Measurements from ENCODE around the gene MAP3K20.

Gene MAP3K20

DNA sequence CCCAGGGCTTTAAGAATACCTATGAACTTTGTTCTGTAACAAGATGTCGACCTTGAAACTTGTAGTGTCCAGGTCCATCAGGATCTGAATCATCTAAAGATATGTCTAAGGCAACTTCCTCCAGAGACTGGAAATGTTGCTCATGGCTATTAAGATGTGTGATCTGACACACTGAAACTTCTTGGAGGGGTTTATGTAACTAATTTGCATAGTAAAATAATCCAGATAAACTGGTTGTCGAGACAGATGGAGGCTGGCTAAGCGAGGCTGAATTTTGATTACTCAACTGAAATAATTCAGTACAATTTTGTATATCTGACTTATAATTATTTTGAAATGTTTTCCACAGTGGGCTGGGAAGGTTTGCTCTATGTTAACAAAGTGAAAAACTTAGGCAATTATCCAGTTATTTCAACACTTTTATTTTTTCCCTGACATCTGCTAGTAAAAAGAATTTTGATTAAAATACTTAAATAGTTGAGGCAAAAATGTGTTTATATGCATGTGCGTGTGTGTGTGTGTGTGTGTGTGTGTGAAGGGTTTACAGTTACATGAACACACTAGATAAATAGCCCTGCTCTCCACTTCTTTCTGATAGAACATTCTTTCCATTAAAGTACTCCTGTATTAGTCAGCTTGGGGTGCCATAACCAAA lies 11.4 kb upstream of the MAP3K20 start:
- no peaks in the 10 kb centered on the region for H3K4me1 ChIP-seq (ENCODE audit: control insufficient read depth, insufficient read depth, low read length, unreplicated experiment)
- no peak overlapping the region for H2AFZ ChIP-seq (ENCODE audit: low read length, unreplicated experiment)
- H3K36me3 ChIP-seq (ENCODE audit: insufficient read depth, low read length), result no peaks in the 10 kb centered on the region

DNA sequence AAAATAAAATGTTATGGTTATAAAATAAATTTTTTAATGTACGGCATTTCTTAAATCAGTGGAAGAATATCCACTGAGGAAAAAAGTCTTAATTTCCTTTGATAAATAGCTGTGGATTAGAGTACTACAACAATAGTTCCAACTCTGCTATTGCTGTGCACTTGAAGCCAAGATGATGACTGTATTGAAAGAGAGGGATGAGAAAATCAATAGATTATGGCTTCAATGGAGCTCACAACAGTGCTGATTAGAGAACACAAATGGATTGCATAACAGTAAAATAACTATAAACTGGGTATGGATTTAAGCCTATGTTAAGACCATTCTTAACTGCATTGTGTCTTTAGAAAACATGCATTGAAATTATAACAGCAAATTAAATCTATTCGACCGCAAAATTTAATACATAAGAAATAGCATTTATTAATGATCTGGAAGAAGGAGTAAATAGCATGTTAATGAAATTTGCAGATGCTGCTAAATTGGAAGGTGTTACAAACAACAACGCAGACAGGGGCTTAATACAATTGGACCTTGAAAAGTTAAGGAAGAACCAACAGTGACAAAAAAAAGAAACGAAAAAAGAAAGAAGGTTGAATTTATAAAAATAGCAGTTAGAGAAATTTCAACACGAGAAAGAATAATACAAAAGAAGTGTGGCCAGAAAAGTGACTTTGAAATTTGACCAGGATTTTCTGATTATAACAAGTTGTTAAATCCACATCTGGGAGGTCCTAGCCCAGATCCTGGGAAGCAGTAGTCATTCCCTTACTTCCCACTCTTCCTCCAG lies 8.6 kb upstream of the MAP3K20 start:
- Histone ChIP-seq H3K36me3 (ENCODE audit: insufficient read depth, low read length) (no peaks in the 10 kb centered on the region), H2AFZ (ENCODE audit: low read length, unreplicated experiment) (no peak overlapping the region), H3K4me1 (ENCODE audit: control insufficient read depth, insufficient read depth, low read length, unreplicated experiment) (no peaks in the 10 kb centered on the region), H3K4me3 (ENCODE audit: low read depth, low read length) (no peak overlapping the region), H3K27ac (ENCODE audit: low read depth, low read length) (no peak overlapping the region), H3K27me3 (ENCODE audit: insufficient read depth, low read length) (no peaks in the 10 kb centered on the region), H3K79me2 (ENCODE audit: control insufficient read depth, insufficient read depth, low read length, unreplicated experiment) (no peaks in the 10 kb centered on the region)

More for the DNA sequence above, 11.4 kb upstream of the MAP3K20 start:
- Histone ChIP-seq H3K79me2 (ENCODE audit: control insufficient read depth, insufficient read depth, low read length, unreplicated experiment) (no peaks in the 10 kb centered on the region), H3K4me3 (ENCODE audit: low read depth, low read length) (no peak overlapping the region), H3K27ac (ENCODE audit: low read depth, low read length) (no peak overlapping the region), H3K27me3 (ENCODE audit: insufficient read depth, low read length) (no peaks in the 10 kb centered on the region)

DNA sequence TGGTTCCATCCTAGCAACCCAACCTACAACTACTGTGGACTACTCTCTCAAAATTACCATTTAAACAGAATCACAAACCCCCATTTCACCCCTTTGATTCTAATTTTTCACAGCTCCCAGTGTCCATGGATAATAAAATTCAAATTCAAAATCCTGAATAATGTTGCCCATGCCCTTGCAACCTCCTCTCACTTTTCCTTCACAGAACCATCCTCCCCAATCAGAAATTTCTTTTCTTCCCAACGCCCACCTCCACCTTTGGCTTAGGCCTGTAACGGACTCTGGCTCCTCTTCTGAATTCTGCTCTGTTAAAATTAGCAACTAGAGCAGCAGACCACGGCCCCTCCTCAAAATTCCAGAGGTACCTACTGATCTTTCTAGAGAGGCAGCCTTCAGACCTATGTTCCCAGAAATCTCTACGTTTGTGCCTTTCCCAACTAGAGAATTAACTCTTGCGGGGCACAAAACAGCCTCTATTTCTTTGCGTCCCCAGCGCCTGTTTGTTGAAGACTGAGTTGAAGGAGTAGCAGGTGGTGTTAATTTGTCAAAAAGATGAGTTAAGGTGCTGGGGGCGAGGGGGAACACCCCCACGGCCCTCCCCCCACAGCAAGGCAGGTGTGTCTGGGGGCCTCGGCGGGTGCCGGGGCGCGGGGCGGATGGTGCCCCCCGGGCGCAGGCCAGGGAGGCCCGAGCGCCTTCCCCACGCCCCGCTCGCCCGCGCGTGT lies 428 bp upstream of the MAP3K20 start:
- no peaks in the 10 kb centered on the region for H3K36me3 ChIP-seq (ENCODE audit: insufficient read depth, low read length)
- peaks cover 35% of the 10 kb centered on the region for H3K4me1 ChIP-seq (ENCODE audit: control insufficient read depth, insufficient read depth, low read length, unreplicated experiment)
- H2AFZ ChIP-seq (ENCODE audit: low read length, unreplicated experiment), result peak overlapping the region; percentile 70
- H3K4me3 ChIP-seq (ENCODE audit: low read depth, low read length), result peak overlapping the region; percentile 85
- H3K27ac ChIP-seq (ENCODE audit: low read depth, low read length), result peak overlapping the region; percentile 91; the same call in 1 of the 2 replicates
- peaks cover 36% of the 10 kb centered on the region for H3K79me2 ChIP-seq (ENCODE audit: control insufficient read depth, insufficient read depth, low read length, unreplicated experiment)
- no peaks in the 10 kb centered on the region for H3K27me3 ChIP-seq (ENCODE audit: insufficient read depth, low read length)

DNA sequence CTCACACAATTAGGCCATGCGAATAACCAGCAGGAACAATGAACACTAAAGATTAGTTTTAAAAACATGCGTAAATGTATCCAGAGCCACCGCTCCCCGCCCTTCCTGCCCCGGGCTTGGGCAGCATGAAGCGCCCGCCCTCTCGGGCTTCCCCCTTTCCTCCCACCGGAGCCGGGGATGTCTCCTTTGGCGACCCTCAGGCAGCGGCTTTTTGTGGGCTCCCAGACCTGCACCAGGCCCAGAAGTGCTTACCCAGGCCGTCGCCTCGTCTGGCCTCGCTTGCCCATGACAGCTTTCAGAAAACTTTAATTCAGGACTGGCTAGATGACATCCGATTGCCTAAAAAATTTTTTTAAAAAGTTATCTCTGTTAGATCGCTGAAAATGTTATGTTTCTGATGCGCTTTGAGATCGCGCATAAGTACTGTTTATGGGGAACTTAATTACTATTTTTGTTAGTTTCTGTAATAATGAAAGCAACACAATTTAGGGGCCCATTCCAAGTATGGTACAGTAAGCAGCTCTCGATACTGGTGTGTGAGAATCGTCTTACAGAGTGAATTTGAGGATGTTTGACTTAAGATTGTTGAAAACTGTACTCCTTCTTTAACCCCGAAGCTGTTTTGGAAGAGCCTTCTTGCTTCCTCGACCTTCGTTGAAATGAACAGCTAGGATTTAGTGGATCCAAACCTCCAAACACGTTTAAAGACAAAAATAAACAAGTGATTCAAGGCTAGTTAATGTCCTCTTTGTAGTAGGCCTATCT lies 1.1 kb downstream of the MAP3K20 start:
- H3K27me3 ChIP-seq (ENCODE audit: insufficient read depth, low read length), result no peaks in the 10 kb centered on the region

DNA sequence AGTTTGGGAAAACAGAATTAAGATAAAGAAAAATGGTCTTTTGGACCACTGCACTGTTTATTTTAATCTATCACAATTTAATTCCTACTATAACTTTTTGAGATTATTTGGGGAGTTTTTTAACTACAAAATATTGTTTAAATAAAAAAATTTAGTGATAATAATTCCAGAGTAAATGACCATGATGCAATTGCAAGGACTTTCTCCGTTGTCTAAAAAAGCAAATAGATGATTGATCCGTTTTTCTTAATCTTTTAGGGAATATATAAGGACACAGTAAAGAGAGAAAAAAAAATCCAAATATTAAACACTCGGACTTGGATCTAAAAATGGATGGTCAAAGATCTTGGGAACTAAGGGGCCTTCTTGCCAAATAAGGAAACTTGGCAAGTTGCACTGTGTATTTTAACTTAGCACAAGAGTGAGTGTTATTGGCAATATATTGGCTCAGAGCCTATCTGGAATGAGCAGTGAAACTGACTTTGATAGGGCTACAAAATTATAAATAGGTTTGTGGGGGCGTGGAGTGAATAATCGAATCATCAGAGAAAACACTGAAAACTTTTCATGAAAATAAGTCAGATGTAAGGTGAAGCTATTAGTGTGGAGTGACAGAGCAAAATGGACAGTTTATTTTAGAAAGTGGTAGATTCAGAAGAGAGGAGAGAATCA lies 2.0 kb downstream of the MAP3K20 start:
- Histone ChIP-seq H3K4me3 (ENCODE audit: low read depth, low read length) (peak overlapping the region; percentile 85), H3K36me3 (ENCODE audit: insufficient read depth, low read length) (0 out of 2 replicates have a peak, but pooled peaks cover 6% of the 10 kb centered on the region), H3K27me3 (ENCODE audit: insufficient read depth, low read length) (no peaks in the 10 kb centered on the region), H2AFZ (ENCODE audit: low read length, unreplicated experiment) (no peak overlapping the region), H3K27ac (ENCODE audit: low read depth, low read length) (peak overlapping the region; percentile 91), H3K79me2 (ENCODE audit: control insufficient read depth, insufficient read depth, low read length, unreplicated experiment) (peaks cover 58% of the 10 kb centered on the region), H3K4me1 (ENCODE audit: control insufficient read depth, insufficient read depth, low read length, unreplicated experiment) (peaks cover 44% of the 10 kb centered on the region)

More for the DNA sequence above, 1.1 kb downstream of the MAP3K20 start:
- H3K79me2 ChIP-seq (ENCODE audit: control insufficient read depth, insufficient read depth, low read length, unreplicated experiment), result peaks cover 50% of the 10 kb centered on the region
- peak overlapping the region; percentile 85 for H3K4me3 ChIP-seq (ENCODE audit: low read depth, low read length)
- peaks cover 44% of the 10 kb centered on the region for H3K4me1 ChIP-seq (ENCODE audit: control insufficient read depth, insufficient read depth, low read length, unreplicated experiment)
- H3K27ac ChIP-seq (ENCODE audit: low read depth, low read length), result peak overlapping the region; percentile 91
- 0 out of 2 replicates have a peak, but pooled peaks cover 6% of the 10 kb centered on the region for H3K36me3 ChIP-seq (ENCODE audit: insufficient read depth, low read length)
- peak overlapping the region; percentile 70 for H2AFZ ChIP-seq (ENCODE audit: low read length, unreplicated experiment)

DNA sequence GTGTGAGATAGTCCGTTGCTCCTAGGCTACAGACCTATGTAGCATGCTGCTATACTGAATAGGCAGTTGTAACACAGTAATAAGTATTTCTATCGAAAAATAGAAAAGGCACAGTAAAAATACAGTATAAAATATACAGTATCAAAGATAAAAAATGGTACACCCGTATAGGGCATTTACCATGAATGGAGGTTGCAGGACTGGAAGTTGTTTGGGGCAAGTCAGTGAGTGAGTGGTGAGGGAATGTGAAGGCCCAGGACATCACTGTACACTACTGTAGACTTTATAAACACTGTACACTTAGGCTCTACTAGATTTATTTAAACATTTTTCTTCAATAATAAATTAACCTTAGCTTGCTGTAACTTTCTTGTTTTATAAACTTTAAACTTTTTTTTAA lies 3.5 kb downstream of the MAP3K20 start:
- Histone ChIP-seq H3K27ac (ENCODE audit: low read depth, low read length) (peak overlapping the region; percentile 91), H3K36me3 (ENCODE audit: insufficient read depth, low read length) (0 out of 2 replicates have a peak, but pooled peaks cover 6% of the 10 kb centered on the region), H3K4me3 (ENCODE audit: low read depth, low read length) (0 out of 2 replicates have a peak overlapping the region, but pooled peaks have one; percentile 85), H3K27me3 (ENCODE audit: insufficient read depth, low read length) (no peaks in the 10 kb centered on the region), H3K4me1 (ENCODE audit: control insufficient read depth, insufficient read depth, low read length, unreplicated experiment) (peaks cover 38% of the 10 kb centered on the region), H2AFZ (ENCODE audit: low read length, unreplicated experiment) (no peak overlapping the region), H3K79me2 (ENCODE audit: control insufficient read depth, insufficient read depth, low read length, unreplicated experiment) (peaks cover 68% of the 10 kb centered on the region)

DNA sequence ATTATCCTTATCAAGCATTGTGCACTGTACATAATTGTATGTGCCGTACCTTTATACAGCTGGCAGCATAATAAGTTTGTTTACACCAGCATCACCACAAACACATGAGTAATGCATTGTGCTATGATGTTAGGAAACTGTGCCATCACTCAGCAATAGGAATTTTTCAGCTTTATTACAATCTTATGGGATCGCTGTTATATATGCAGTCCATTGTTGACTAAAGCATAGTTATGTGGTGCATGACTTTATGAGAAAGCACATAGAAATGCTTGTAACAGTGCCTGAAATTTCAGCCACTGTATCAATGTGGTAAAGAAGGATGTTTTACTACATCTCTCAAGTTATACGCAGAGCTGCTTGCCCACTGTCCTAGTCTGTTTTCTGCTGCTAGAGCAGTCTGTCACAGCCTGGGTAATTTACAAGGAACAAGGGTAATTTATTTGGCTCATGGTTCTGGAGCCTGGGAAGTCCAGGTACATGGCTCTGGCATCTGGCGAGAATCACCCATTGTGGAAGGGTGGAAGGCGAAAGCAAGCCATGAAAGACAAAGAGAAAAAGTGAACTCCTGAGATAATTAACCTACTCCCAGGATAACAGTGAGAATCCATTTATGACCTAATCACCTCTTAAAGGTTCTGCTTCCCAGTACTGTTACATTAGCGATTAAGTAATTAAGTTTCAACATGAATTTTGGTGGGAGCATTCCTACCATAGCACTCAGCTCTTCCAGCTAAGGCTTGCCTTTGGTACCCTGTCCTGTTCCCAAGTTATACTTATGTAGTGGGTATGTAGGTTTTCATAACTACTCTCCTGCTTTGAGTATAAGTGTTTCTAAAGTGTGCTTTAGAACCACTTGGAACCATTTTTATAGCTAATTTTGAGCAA lies 4.6 kb downstream of the MAP3K20 start:
- Histone ChIP-seq H3K4me3 (ENCODE audit: low read depth, low read length) (peak overlapping the region; percentile 1; the same call in 1 of the 2 replicates), H3K4me1 (ENCODE audit: control insufficient read depth, insufficient read depth, low read length, unreplicated experiment) (peaks cover 33% of the 10 kb centered on the region), H3K79me2 (ENCODE audit: control insufficient read depth, insufficient read depth, low read length, unreplicated experiment) (peaks cover 77% of the 10 kb centered on the region), H3K27me3 (ENCODE audit: insufficient read depth, low read length) (no peaks in the 10 kb centered on the region), H3K36me3 (ENCODE audit: insufficient read depth, low read length) (0 out of 2 replicates have a peak, but pooled peaks cover 6% of the 10 kb centered on the region), H2AFZ (ENCODE audit: low read length, unreplicated experiment) (no peak overlapping the region), H3K27ac (ENCODE audit: low read depth, low read length) (peak overlapping the region; percentile 91)

DNA sequence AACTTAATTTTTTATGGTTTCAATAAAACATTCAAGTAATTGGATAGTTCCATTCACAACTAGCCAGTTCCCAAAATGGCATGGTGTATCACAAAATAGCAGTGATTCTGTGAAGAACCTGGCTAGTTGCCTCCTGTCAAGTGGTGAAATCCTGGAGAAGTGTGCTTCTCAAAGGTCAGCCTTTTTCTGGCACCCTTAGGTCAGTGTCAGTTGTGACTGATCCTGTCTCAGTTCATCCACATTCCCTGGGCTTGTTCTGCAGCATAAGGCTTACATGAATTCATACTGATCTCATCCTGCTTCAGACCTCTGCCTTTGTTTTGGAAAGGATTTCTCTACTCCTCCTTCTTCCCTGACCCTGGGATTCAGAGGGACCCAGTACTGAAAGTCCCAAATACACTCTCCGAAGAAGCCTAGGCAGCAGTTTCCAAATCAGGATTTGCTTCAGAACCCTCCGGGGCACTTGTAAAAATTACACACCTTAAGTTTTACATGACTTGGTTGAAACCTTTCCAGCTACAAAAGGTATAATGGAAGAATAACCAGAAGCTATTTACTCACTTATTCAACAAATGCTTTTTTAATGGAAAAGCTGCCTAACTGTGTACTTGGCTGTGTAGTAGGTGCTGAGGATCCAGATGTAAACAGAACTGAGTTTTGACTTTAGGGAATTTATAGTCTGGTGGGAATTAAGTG lies 11.0 kb downstream of the MAP3K20 start:
- no peaks in the 10 kb centered on the region for H3K27me3 ChIP-seq (ENCODE audit: insufficient read depth, low read length)
- peaks cover 38% of the 10 kb centered on the region for H3K4me1 ChIP-seq (ENCODE audit: control insufficient read depth, insufficient read depth, low read length, unreplicated experiment)
- H3K79me2 ChIP-seq (ENCODE audit: control insufficient read depth, insufficient read depth, low read length, unreplicated experiment), result peaks cover 79% of the 10 kb centered on the region

DNA sequence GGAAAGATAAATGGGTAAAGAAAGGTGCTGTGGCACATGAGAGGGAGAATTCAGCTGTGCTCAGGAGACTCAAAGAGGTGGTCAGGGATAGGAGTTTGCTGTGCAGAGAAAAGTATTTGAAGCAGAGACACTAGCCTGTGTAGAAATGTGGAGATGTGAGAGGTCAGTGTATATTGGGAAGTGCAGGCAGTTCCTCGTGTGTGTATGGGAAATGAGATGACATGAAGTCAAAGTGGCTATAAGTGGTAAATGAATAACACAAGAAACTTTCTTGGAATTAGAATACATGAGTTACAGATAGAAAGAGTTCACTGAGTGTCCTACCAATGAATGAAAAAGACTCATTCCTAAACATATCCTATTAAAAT lies 11.6 kb downstream of the MAP3K20 start:
- Histone ChIP-seq H3K4me3 (ENCODE audit: low read depth, low read length) (no peak overlapping the region), H2AFZ (ENCODE audit: low read length, unreplicated experiment) (no peak overlapping the region), H3K79me2 (ENCODE audit: control insufficient read depth, insufficient read depth, low read length, unreplicated experiment) (peaks cover 79% of the 10 kb centered on the region), H3K27me3 (ENCODE audit: insufficient read depth, low read length) (no peaks in the 10 kb centered on the region), H3K4me1 (ENCODE audit: control insufficient read depth, insufficient read depth, low read length, unreplicated experiment) (peaks cover 42% of the 10 kb centered on the region), H3K36me3 (ENCODE audit: insufficient read depth, low read length) (no peaks in the 10 kb centered on the region), H3K27ac (ENCODE audit: low read depth, low read length) (no peak overlapping the region)

More for the DNA sequence above, 11.0 kb downstream of the MAP3K20 start:
- H3K27ac ChIP-seq (ENCODE audit: low read depth, low read length), result no peak overlapping the region
- H3K36me3 ChIP-seq (ENCODE audit: insufficient read depth, low read length), result 0 out of 2 replicates have a peak, but pooled peaks cover 1% of the 10 kb centered on the region
- H3K4me3 ChIP-seq (ENCODE audit: low read depth, low read length), result no peak overlapping the region
- H2AFZ ChIP-seq (ENCODE audit: low read length, unreplicated experiment), result no peak overlapping the region
